GM19455 (cell line): Measurements from ENCODE around the gene FSIP1.

ENCODE experiments used
- ATAC-seq: cut with Tn5 transposase; IDR thresholded peaks from one replicate; pipeline ENCODE4 v1.9.1; 2021; ENCODE audit not compliant: unreplicated experiment

Gene FSIP1

DNA sequence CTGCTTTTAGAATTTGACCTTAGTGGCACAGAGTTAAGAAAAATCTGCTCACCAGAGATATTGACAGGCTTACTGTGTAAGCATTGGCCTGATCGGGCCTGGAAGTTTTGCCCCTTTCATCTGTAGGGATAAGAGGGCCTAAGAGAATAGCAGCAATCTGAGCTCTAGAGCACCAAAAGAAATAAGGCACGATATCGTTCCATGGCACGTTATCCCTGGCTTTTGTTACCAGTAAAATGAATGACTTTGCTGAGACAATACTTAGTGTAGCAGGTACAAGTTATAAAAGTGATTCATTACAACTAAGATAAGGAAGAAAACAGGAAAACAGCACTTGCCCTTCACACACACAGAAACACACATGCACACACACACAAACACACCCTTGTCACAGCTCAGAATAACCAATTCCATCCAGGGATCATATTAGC lies 196.8 kb downstream of the FSIP1 start:
- no peak for ATAC-seq

DNA sequence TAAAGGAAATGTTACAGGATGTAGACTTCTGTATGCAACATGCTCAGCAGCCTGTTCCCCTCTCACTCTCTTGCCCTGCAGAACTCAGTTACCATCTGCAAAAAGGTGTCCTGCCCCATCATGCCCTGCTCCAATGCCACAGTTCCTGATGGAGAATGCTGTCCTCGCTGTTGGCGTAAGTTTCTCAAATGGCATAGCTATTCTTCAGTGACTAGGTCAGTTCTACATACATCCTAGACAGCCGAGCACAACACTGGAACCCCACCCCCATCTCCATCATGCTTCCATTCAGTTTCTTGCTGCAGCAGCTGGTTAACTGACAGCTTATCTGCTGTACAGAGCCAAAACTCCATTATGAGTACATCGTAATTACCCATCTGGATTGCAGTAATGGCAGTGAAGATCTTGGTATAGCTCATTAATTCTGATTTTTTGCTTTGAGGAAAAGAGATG lies 197.2 kb downstream of the FSIP1 start:
- no peak for ATAC-seq

DNA sequence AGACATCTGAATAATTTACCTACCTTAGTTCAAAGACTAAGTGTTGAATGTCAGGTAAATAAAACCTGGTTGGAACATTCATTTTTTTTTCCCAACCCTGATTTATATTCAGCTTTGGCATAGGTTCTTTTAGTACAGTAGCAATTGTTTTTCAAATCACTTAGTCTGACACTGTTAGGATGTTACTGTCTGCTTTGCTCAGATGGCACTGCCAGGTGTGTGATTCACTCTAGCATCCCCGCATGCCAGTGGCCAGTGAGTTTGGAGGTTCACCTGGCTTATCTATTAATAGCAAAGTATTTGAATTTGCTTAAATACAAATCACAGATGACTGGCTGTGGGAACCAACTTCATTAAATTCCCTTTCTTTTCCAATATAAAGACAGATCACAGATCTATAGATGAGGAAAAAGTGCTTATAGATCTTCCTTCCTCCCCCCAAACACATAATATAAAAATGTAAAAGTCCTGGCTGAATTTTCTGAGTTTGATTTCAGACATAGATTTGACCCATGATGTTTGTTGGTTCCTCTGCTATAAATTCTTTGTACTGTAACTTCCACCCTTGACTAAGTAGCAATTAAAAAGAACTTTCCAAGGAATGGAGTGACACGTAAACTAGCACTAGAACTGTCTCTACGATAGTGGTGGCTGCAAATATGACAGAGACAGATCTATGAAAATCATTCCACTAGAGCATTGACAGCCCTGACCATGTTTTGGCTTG lies 197.8 kb downstream of the FSIP1 start:
- ATAC-seq = no peak

DNA sequence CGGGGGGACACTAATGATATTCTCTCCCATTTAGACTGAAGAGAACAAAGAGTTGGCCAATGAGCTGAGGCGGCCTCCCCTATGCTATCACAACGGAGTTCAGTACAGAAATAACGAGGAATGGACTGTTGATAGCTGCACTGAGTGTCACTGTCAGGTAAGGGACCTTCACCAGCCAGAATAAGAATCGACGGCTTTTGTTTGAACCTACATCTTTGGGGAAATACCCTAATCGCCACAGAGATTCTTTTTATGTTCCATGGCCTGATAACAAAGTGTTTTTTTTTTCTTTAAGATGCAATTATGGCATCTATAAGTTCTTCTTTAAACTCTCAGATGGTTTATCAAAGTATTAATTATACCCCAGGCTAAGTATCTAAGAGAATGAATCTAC lies 198.4 kb downstream of the FSIP1 start:
- no peak for ATAC-seq

DNA sequence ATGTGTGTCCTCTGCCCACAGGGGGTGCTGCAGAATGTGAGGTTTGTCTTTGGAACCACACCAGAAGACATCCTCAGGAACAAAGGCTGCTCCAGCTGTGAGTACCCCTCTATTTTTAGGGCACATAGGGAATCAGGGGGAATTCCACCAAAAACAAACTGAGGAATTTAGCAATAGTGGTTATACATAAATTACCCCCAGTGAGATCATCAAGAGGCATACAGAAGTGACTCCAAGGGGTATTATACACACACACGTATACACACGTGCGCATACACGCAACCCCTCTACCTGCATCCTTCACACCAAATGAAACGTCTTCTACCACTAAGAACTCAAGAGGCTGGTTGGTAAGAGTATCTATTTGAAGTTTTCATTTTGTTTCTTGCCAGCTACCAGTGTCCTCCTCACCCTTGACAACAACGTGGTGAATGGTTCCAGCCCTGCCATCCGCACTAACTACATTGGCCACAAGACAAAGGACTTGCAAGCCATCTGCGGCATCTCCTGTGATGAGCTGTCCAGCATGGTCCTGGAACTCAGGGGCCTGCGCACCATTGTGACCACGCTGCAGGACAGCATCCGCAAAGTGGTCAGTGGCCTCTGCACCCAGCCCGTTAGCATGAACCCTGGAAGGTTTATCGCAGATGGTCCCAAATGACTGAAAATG lies 198.9 kb downstream of the FSIP1 start:
- ATAC-seq = no peak

DNA sequence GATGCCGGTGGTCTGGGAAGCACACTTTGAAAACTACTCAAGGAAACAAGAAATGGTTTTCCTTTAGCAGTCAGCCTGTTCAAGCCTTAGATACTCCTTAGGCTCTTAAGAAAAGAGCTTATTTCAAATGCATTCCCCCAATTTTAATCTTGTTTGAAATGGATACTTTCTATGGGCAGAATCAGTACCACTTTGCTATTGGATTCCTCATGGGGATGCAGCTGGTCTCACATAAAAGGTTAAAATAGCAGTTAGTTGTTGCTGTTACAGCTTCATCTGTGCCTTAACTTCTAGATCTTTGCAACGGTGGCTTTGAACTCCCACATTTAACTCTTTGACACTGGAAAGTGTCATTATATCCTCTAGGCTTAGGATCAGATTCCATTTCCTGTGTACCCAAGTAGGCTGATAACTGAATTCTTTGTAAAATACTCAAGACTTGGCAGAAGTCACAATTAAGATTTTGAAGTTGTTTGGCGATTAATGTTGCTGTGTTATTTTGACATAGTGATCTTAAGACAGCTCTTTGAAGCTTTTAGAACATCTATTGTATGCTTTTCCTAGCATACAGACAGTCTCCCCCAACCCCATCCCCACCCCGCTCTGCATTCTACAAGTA lies 199.6 kb downstream of the FSIP1 start:
- ATAC-seq = no peak

DNA sequence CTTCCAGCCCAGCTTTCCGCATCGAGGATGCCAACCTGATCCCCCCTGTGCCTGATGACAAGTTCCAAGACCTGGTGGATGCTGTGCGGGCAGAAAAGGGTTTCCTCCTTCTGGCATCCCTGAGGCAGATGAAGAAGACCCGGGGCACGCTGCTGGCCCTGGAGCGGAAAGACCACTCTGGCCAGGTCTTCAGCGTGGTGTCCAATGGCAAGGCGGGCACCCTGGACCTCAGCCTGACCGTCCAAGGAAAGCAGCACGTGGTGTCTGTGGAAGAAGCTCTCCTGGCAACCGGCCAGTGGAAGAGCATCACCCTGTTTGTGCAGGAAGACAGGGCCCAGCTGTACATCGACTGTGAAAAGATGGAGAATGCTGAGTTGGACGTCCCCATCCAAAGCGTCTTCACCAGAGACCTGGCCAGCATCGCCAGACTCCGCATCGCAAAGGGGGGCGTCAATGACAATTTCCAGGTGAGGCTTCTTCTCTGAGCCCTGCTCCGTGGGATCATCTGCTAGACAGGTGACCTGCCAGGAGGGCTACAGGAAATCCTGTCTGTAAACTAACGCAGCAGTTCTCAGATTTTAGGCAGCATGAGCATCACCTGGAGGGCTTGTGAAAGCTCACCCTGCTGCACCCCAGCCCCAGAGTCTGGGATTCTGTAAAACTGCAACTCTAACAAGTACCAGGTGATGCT lies 200.2 kb downstream of the FSIP1 start:
- no peak for ATAC-seq

DNA sequence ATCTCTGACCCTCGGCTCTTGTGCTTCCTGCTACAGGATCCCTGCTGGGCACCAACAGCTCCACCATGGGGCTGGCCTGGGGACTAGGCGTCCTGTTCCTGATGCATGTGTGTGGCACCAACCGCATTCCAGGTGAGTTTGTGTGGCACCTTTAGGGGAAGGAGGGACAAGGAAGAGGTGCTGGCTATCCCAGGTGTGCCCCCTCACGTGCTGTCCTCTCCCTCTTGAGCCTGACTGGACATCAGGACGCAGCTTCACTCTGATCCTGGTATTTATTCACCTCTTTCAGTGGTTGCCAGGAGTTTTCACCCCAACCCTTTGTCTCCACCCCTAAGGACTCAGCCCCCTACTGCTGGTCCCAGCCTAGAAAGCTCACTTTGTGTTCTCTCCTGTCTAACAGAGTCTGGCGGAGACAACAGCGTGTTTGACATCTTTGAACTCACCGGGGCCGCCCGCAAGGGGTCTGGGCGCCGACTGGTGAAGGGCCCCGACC lies 200.8 kb downstream of the FSIP1 start:
- ATAC-seq = no peak

DNA sequence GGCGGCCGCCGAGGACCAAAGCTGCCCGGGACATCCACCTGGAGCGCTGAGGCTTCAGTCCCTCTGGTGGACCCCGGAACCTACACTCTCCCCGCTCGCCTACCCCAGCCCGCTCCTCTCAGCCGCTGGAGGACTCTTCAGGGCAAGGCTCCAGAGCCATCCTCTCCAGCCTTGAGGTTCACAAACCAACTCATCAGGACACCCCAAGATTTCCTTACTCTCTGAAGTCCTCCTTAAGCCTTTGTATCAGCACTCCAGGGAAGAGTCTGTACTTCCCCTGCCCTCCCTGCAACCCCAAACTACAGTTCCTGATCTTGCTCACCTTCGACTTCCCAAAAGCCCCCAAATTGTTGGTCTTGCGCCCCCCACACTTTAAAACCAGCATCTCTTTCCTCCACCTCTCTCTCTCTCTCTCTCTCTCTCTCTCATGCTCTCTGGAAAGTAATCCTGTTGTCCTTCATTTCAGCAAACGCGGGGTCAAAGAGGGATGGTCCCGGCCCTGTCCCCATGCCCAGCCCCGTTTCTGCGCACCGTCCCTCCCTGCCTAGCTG lies 201.3 kb downstream of the FSIP1 start:
- no peak for ATAC-seq

DNA sequence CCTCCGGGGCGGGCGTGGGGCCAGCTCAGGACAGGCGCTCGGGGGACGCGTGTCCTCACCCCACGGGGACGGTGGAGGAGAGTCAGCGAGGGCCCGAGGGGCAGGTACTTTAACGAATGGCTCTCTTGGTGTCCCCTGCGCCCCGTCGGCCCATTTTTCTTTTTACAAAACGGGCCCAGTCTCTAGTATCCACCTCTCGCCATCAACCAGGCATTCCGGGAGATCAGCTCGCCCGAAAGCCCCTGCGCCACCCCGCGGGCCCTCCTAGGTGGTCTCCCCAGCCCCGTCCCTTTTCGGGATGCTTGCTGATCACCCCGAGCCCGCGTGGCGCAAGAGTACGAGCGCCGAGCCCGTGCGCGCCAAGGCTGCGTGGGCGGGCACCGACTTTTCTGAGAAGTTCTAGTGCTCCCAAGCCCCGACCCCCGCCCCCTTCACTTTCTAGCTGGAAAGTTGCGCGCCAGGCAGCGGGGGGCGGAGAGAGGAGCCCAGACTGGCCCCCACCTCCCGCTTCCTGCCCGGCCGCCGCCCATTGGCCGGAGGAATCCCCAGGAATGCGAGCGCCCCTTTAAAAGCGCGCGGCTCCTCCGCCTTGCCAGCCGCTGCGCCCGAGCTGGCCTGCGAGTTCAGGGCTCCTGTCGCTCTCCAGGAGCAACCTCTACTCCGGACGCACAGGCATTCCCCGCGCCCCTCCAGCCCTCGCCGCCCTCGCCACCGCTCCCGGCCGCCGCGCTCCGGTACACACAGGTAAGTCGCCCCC lies 202.0 kb downstream of the FSIP1 start, which contains the start of gene THBS1:
Gene THBS1 (plus strand): TSS at position 595 of the 757 bp plus-strand sequence. CDS start 779 bp downstream, outside the sequence.
- peak; percentile 17 for ATAC-seq

DNA sequence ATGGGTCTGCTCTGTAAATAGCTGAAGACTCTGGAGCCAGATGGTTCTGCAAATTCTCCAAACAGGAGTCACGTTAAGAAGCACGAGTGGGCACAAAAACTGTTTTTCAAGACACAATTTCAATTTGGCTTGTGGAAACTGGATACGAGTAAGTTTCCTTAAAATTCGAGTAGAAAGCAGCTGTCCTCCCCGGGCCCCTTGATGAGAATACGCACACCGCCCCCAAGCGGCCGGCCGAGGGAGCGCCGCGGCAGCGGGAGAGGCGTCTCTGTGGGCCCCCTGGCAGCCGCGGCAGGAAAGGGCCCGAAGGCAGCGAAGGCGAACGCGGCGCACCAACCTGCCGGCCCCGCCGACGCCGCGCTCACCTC lies 202.5 kb downstream of the FSIP1 start:
- peak; percentile 76 for ATAC-seq

DNA sequence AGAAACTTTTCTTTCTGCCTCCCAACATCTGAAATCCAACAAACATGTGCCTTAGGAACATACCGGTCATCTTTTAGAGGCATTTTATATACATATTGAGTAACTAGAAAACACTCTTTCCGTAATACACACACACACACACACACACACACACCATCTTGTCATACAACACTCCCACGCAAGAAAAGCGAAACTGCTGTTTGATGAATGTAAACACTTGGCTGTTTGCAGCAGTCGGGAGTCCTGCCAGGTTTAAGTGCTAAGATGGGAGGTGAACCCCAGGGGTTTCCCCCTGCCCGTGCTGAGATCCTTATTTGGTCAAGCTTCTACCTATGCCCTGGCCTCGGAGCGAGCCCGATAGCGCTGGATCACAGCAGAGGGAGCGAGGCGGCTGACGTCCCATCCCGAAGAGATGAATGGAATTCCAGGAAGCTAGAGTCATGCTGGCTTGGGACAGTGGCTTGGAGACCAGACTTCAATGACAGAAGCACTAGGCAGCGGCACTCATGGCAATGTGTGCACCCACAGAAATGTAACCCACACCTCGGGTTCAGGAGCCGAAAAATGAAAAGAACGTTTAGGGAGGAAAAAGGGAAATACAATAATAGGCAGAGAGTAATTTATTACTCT lies 203.0 kb downstream of the FSIP1 start:
- no peak for ATAC-seq

DNA sequence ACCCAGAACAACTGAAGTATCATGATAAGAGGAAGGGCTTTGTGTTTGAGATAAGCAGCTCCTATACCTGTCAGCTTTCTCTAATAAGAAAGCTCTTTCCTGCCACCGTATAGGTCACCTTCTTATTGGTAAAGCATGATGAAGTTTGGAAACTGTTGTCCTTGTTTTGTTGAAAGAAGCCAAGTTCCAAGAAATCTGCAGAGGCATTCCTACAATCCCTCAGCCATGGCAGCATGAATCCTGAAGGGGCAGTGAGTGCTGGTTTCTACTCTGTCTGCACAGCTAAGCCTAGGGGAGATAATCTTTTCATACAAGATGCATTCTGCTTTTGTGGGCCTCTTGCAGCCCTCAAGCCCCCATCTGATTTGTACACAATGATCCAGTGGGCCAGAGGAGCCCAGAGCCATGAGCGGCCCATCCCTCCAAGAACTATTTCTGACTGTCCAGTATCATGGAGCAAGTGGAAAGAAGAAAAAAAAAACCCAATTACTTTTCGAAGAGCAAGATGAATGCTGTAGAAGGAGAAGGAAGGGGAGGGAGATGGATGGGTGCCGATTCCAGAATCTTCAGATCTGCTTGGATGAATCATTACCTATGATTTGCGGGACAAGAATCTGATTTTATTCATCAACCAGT lies 203.7 kb downstream of the FSIP1 start:
- no peak for ATAC-seq

DNA sequence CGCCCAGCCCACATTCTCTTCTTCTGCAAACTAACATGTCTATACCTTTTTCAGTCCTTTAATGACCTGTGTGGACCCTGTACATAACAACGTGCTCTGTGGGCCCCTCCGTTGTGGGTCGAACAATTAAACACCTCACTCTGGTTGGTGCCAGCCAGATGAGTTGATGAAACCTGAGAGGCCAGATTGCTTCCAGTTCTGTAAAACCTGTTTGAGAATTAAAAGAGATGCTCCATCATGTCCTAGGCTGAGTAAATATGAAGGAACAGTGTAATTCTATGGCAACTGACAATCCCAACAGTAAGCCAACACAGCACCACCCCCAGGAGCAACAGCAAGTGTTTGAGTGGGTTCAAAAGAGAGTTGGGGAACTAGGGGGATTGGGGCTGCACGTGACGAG lies 207.5 kb downstream of the FSIP1 start:
- ATAC-seq = no peak

DNA sequence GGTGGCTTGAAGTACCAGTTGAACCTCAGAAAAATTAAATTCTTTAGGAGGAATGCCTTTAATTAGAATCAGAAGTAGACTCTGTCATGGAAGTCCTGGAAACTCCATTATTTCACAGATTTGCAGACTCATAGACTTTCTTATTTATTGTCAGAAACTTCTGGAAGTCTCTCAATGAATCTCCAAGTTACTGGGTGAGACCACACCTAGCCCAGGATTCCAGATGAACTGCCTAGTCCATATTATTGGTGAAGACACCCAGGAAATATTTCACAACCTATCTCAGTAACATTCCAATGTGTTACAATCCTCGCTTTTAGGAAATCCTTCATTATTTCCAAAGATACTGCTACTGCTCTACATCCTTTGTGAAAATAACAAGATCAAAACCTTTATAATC lies 208.2 kb downstream of the FSIP1 start:
- ATAC-seq = no peak

DNA sequence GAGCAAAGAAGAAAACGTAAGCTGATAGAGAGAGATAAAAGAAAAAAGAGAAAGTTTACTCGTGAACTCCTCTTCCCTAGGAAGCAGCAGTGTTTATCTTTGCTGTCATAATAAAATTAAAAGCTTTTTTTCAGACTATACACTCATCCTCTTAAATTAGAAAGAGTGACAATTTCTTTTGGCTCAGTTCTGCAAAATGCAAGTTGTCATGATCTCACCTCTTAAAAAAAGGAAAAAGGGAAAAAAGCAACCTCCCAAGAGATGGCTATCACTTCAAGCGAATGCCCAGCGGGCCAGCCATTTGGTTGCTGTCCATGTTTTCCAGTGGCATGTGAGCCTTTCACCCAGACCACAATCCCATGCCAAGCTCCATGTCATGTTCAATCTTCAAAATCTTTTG lies 208.8 kb downstream of the FSIP1 start:
- no peak for ATAC-seq

DNA sequence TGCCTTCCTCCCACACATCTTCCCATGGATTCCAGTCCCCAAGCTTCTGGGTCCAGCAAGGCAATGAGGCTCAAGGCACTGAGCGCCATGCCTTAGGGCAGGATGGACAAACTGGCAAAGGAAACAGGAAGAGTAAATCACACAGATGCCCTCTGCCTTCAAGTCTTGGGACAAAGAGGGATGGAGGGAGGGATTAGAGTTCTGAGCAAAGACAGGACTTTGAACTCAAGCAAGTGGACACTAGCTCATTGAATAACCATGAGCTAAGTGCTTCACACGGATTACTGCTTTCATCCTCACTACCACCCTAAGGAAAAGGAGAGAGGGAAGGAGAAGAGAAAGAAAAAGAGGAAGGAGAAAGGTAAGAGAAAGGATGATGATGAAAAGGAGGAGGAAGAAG lies 209.4 kb downstream of the FSIP1 start:
- no peak for ATAC-seq

DNA sequence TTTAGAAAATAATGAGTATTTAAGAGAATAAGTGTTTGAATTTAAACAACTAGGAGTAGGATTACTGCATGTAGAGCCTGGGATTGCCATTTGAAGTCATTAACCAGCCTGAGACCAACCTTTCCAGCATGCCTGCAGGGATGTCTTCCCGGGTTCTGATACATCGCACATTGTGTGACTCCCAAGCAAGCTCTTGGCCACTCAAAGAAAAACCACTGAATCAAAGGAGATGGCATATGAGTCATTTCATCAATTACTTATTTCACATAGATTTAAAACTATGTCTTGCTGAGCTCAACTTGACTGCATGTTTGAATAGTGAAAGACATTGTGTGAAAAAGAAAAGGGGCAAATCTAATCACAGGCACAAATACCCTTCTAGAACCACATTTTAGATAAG lies 216.8 kb downstream of the FSIP1 start:
- no peak for ATAC-seq

DNA sequence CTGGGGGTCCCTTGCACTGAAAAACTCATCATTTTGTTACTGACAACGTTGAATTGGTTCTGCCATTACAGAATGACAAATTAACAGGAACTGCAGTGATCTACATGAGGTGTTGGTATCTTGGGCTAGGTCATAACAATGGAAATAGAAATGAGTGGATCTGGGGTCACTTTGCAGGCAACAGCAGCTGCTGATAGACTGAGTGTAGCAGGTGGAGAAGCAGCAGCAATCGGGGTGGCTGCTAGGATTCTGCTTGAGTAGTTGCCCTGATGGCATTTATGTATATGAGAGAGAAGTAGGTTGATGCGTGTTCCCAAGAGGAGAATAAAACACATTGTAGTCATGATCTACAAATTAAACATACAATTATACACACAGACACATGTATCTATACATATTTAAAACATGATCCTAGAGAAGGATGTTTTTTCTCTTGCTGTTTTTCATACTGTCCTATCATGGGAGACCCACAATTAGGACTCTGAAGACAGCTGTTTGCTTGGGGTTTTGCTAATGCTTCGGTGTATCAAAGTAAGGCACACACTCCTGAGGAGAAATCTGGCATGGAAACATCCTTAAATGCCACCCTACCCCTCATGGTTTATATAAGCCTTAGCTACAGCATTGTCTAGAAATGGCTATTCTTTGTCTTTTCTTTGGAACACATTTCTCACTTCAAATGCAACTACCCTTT lies 217.5 kb downstream of the FSIP1 start:
- ATAC-seq = no peak
